Subcutaneous abdominal adipose tissue (tissue), 5 donors: ENCODE data around the gene PXT1.
A peak's percentile ranks its signal among the peaks of the same experiment; 100 is the strongest.
"Not testable (repeated sequence)": the region's sequence is repeated elsewhere in the genome, so short reads cannot be mapped to it uniquely, and the experiment has no call there.

Source experiments
- H3K27ac ChIP-seq: one replicate; pipeline ENCODE4 v1.7.0; 2013; ENCODE audit warnings: low read depth, mild to moderate bottlenecking, inconsistent platforms, low read length, moderate library complexity
- H3K27me3 ChIP-seq, 5 donors: one replicate each; pipeline ENCODE4 v1.7.0; 2013; ENCODE audit warnings: low read length in 5 of 5, inconsistent platforms in 1 of 5; ENCODE audit not compliant: control insufficient read depth in 5 of 5, insufficient read depth in 4 of 5
- H3K36me3 ChIP-seq, 5 donors: one replicate each; pipeline ENCODE4 v1.7.0; 2013; ENCODE audit warnings: low read length in 5 of 5; ENCODE audit not compliant: control insufficient read depth in 5 of 5, insufficient read depth in 5 of 5
- H3K4me1 ChIP-seq, 5 donors: one replicate each; pipeline ENCODE4 v1.7.0; 2013; ENCODE audit warnings: low read length in 5 of 5, mild to moderate bottlenecking in 3 of 5, moderate library complexity in 1 of 5; ENCODE audit not compliant: control insufficient read depth in 5 of 5, insufficient read depth in 5 of 5
- H3K4me3 ChIP-seq, 5 donors: one replicate each; pipeline ENCODE4 v1.7.0; 2013; ENCODE audit warnings: low read length in 5 of 5, low read depth in 1 of 5
- H3K9ac ChIP-seq, 5 donors: one replicate each; pipeline ENCODE4 v1.7.0; 2013; ENCODE audit warnings: low read length in 5 of 5, mild to moderate bottlenecking in 4 of 5, moderate library complexity in 3 of 5
- H3K9me3 ChIP-seq, 5 donors: one replicate each; pipeline ENCODE4 v1.7.0; 2013; ENCODE audit warnings: low read length in 5 of 5; ENCODE audit not compliant: control insufficient read depth in 5 of 5
- donor health status: healthy.
- donor health status: healthy.
- donor health status: healthy.
- donor health status: healthy.
- donor health status: healthy.

PXT1 gene

DNA sequence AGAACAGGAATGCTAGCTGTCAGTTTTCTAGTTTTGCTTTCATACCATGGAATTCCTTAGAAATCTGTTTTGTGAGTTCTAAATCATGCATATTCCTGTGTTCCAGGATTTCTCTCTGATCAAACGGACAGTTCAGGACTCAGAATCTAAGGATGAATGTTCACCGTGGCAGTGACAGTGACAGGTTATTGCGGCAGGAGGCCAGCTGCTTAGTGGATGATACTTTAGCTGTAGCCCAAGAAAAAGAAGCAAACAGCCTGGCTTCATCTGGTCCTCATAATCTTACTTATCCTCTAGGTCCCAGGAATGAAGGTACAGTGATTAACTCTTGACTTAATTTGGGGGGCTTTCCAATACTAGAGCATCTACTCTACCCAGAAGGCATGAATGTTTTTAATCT is 27.3 kb upstream of the PXT1 start:
- no peak overlapping the region for H3K27ac ChIP-seq
- no peaks in the 10 kb centered on the region for H3K9me3 ChIP-seq
- no peak overlapping the region for H3K4me3 ChIP-seq
- no peak overlapping the region for H3K9ac ChIP-seq
- H3K27me3 ChIP-seq: no peaks in the 10 kb centered on the region
- H3K4me1 ChIP-seq: peaks cover 0 to 3% (median 0%) of the 10 kb centered on the region in 5 donors
- H3K36me3 ChIP-seq: peaks cover 7 to 30% (median 16%) of the 10 kb centered on the region in 5 donors

DNA sequence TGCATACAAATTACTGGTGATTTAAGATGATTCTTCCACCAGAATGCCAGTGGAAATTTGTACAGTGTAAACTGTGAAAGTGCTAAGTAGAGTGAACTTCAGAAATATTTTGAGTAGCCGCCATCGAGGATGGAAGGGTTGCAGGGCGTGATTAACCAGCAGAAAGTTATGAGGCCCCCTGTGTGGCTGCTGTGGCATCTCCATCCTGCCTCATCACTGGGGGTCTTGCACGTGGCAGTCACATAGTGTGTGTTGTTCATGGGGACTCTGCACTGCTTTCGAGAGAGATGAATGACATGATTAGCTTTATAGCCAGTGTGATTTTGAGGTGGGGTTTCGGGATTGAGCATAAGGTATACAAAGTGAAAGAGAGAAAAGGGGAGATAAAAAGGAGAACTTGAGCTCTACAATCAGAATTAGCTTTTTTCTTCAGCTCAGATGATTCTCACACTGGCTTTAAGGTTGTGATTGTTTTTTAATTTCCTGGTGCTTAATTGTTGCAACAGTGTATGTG is 26.6 kb upstream of the PXT1 start:
- Histone ChIP-seq H3K9me3 (no peaks in the 10 kb centered on the region), H3K9ac (no peak overlapping the region), H3K27me3 (no peaks in the 10 kb centered on the region), H3K4me1 (peaks cover 0 to 6% (median 1%) of the 10 kb centered on the region in 5 donors), H3K4me3 (no peak overlapping the region), H3K27ac (no peak overlapping the region), H3K36me3 (peaks cover 5 to 27% (median 12%) of the 10 kb centered on the region in 5 donors)

DNA sequence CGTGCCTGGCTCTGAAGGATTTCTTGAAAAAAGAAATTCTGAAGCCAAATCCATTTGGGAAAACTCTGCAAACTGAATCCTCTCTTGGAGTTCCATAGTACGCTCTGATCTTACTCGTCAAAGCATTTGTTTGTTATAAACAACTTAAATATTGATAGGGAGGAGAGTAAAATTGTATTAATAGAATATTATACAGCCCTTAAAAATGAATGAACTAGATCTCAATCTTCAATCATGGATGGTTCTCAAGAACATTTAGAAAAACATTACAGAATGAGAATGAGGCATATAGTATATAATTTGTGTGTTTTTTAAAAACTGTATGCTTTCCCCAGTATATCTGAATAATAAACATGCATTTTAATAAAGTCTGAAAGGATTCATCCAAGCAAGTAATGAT is 25.0 kb upstream of the PXT1 start:
- Histone ChIP-seq H3K4me1 (peaks cover 0 to 8% (median 2%) of the 10 kb centered on the region in 5 donors), H3K36me3 (peaks cover 5 to 23% (median 12%) of the 10 kb centered on the region in 5 donors), H3K9ac (no peak overlapping the region), H3K4me3 (no peak overlapping the region), H3K9me3 (no peaks in the 10 kb centered on the region), H3K27me3 (no peaks in the 10 kb centered on the region), H3K27ac (no peak overlapping the region)

DNA sequence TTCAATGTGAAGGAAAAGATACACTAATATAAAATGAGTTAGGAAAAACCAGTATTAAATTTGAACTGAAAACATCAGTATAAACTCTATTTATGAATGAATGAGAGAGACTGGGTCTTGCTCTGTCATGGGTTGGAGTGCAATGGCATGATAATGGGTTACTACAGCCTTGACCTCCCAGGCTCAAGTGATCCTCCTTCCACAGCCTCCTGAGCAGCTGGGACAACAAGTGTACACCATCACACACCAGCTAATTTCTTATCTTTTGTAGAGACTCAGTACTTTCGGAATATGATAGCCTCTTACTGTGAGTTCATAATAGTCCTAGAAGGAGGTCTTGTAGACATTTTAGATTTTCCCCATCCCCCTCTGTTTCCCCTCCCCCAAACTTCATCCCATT is 21.6 kb upstream of the PXT1 start:
- H3K4me3 ChIP-seq: no peak overlapping the region
- H3K27me3 ChIP-seq: no peaks in the 10 kb centered on the region
- no peak overlapping the region for H3K9ac ChIP-seq
- no peak overlapping the region for H3K27ac ChIP-seq
- H3K36me3 ChIP-seq: no peaks in the 10 kb centered on the region
- no peaks in the 10 kb centered on the region for H3K9me3 ChIP-seq
- H3K4me1 ChIP-seq: peaks cover 0 to 27% (median 14%) of the 10 kb centered on the region in 5 donors

DNA sequence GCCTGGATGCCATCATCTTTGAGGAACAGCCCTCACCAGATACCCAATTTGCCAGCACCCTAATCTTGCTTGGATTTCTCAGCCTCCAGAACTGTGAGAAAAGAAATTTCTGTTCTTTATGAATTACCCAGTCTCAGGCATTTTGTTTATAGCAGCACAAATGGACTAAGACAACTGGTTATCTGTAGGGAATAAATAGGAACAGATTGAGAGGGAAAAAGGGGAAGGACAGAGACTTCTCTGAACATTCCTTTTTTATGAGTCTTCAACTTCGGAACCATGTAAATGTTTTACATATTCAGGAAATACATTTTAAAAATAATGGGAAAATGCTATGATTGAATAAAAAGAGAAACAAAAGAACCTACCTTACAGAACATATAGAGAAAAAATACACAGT is 21.0 kb upstream of the PXT1 start:
- Histone ChIP-seq H3K27ac (no peak overlapping the region), H3K9ac (no peak overlapping the region), H3K36me3 (no peaks in the 10 kb centered on the region), H3K9me3 (no peaks in the 10 kb centered on the region), H3K27me3 (no peaks in the 10 kb centered on the region), H3K4me1 (peaks cover 0 to 30% (median 14%) of the 10 kb centered on the region in 5 donors), H3K4me3 (no peak overlapping the region)

DNA sequence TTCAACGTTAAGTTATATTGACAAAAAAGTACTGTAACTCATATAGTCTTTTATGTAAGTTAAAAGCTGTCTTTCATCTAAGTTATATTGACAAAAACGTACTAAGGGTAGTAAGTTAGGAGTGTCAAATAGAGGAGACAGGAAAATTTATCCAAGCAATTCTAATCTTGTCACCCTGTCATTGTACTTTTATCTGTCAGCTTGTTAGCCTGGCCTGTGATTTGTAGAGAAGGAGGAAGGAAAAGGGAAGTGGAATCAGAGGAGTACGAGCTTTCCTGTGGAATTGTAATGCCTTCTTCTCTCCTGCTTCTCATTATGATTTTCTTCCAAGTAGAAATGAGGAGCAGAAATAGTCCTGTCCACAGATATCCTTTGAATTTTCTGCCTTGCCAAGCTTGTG is 19.0 kb upstream of the PXT1 start:
- Histone ChIP-seq H3K9ac (peak overlapping the region in 2 of 5 donors; percentile 2 to 20), H3K27ac (no peak overlapping the region), H3K36me3 (peaks cover 0 to under 1% (median 0%) of the 10 kb centered on the region in 5 donors), H3K9me3 (no peaks in the 10 kb centered on the region), H3K4me3 (no peak overlapping the region), H3K27me3 (no peaks in the 10 kb centered on the region), H3K4me1 (peaks cover 0 to 30% (median 14%) of the 10 kb centered on the region in 5 donors)

DNA sequence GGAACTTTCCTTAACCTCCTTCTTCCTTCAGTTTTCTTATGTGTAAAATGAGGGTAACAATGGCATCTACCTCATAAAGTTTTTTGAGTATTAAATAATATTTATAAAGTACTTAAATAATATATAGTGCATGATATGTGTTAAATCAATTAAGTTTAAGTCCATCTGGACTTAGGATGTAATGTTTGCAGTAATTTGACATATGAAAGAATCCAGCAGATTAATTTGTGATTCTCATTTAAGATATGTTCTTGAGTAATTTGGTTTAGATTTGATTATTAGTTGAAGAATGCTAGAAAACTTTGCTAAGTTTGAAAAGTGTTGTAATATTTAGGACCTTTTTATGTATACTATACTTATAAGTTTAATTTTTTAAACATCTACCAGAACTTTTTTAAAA is 18.3 kb upstream of the PXT1 start:
- Histone ChIP-seq H3K27me3 (no peaks in the 10 kb centered on the region), H3K27ac (no peak overlapping the region), H3K9ac (no peak overlapping the region), H3K9me3 (no peaks in the 10 kb centered on the region), H3K4me3 (no peak overlapping the region), H3K36me3 (peaks cover 0 to 2% (median 0%) of the 10 kb centered on the region in 5 donors), H3K4me1 (peaks cover 0 to 30% (median 14%) of the 10 kb centered on the region in 5 donors)

DNA sequence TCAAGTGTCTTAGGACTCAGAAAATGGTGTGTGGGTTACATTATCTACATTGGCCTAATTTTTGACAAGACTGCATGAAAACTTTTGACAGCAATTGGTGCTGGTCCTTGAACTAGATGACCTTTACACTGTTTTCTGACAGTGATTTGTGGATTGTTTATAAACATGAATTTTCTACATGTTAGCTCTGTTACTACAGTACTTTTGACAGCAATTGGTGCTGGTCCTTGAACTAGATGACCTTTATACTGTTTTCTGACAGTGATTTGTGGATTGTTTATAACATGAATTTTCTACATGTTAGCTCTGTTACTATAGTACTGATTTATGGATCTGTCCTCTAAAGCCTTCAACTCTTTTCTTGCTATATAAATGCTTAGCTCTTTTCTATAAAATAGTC is 16.8 kb upstream of the PXT1 start:
- Histone ChIP-seq H3K9ac (peak overlapping the region in 1 of 5 donors; percentile 46), H3K4me1 (peaks cover 0 to 27% (median 14%) of the 10 kb centered on the region in 5 donors), H3K27me3 (no peaks in the 10 kb centered on the region)

DNA sequence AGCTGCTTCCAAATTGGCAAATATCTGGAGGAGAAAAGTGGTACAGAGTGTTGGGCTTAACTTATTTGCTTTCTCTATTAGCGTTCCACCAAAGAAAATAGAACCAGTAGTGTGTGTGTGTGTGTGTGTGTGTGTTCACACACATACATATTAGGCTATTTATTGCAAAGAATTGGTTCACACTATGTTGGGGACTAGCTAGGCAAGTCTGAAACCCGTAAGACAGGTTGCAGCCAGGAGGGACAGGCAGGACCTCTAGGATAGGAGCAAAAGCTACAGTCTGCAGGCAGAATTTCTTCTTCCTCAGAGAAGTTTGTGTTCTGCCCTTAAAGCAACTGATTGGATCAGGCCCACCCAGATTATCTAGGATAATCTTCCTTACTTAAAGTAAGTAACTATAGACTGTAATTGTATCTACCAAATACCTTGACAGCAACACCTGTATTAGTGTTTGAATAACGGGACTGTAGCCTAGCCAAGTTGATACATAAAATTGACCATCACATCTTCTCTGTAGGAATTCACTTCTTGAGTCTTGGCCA is 12.9 kb upstream of the PXT1 start:
- Histone ChIP-seq H3K36me3 (peaks cover 0 to 15% (median 2%) of the 10 kb centered on the region in 5 donors), H3K9ac (no peak overlapping the region), H3K27me3 (no peaks in the 10 kb centered on the region), H3K4me3 (no peak overlapping the region), H3K27ac (no peak overlapping the region), H3K9me3 (no peaks in the 10 kb centered on the region), H3K4me1 (peaks cover 0 to 14% (median 7%) of the 10 kb centered on the region in 5 donors)

More for the DNA sequence above, 16.8 kb upstream of the PXT1 start:
- Histone ChIP-seq H3K4me3 (no peak overlapping the region), H3K36me3 (peaks cover 0 to 6% (median 2%) of the 10 kb centered on the region in 5 donors), H3K27ac (peak overlapping the region; percentile 54), H3K9me3 (no peaks in the 10 kb centered on the region)

DNA sequence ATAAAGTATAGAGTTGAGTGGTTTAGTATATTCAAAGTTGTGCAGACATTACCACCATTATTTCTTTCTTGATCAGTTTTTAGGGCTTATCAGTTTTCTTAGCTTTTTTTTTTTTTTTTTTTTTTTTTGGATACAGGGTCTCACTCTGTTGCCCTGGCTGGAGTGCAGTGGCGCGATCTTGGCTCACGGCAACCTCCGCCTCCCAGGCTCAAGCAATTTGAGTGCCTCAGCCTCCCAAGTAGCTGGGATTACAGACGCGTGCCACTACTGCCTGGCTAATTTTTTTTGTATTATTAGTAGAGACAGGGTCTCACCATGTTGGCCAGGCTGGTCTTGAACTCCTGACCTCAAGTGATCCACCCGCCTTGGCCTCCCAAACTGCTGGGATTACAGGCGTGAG is 10.2 kb upstream of the PXT1 start:
- H3K27me3 ChIP-seq, H3K9me3 ChIP-seq, H3K27ac ChIP-seq, H3K4me1 ChIP-seq, H3K9ac ChIP-seq, H3K4me3 ChIP-seq: not testable (repeated sequence)
- H3K36me3 ChIP-seq: peaks cover 0 to 21% (median 2%) of the 10 kb centered on the region in 5 donors
